HL-60/S4 (cell line): Measurements from ENCODE around the gene NELL2.
"Not testable (repeated sequence)": the region's sequence is repeated elsewhere in the genome, so short reads cannot be mapped to it uniquely, and the experiment has no call there.

ENCODE experiments used
- in situ Hi-C: fragments of 300-500 bp; cut with MboI; formaldehyde crosslinking; loops from 2 replicates; pipeline ENCODE4 v1.14.3; 2022; ENCODE audit warnings: low sequenced_read_pairs

The NELL2 gene

GRCh38 chr12:44697511-44697910 lies 178.6 kb downstream of the NELL2 start:
- in situ Hi-C loops, result no loop called here

GRCh38 chr12:44696542-44696941 lies 179.6 kb downstream of the NELL2 start:
- in situ Hi-C loops, result no loop called here

GRCh38 chr12:44694017-44694416 lies 182.1 kb downstream of the NELL2 start:
- in situ Hi-C loops, result no loop called here

GRCh38 chr12:44689587-44689986 lies 186.5 kb downstream of the NELL2 start:
- in situ Hi-C loops, result no loop called here

- in situ Hi-C loops, result not testable (repeated sequence)
Measured at GRCh38 chr12:44686821-44687432, 189.2 kb downstream of the NELL2 start.

- in situ Hi-C loops, result no loop called here
Measured at GRCh38 chr12:44677724-44678123, 198.4 kb downstream of the NELL2 start.

- in situ Hi-C loops, result no loop called here
Measured at GRCh38 chr12:44674875-44675274, 201.2 kb downstream of the NELL2 start.

- in situ Hi-C loops, result no loop called here
Measured at GRCh38 chr12:44673811-44674210, 202.3 kb downstream of the NELL2 start.

GRCh38 chr12:44672042-44672441 lies 204.1 kb downstream of the NELL2 start:
- in situ Hi-C loops, result no loop called here

GRCh38 chr12:44668443-44668842 lies 207.7 kb downstream of the NELL2 start:
- in situ Hi-C loops, result no loop called here

GRCh38 chr12:44667461-44667860 lies 208.7 kb downstream of the NELL2 start:
- in situ Hi-C loops, result no loop called here

- in situ Hi-C loops, result no loop called here
Measured at GRCh38 chr12:44663291-44663690, 212.8 kb downstream of the NELL2 start.

- in situ Hi-C loops, result no loop called here
Measured at GRCh38 chr12:44655846-44656245, 220.3 kb downstream of the NELL2 start.

- in situ Hi-C loops, result no loop called here
Measured at GRCh38 chr12:44654646-44655639, 221.2 kb downstream of the NELL2 start.

GRCh38 chr12:44653861-44654527 lies 222.1 kb downstream of the NELL2 start:
- in situ Hi-C loops, result no loop called here

GRCh38 chr12:44649693-44650092 lies 226.4 kb downstream of the NELL2 start:
- in situ Hi-C loops, result no loop called here

- in situ Hi-C loops, result no loop called here
Measured at GRCh38 chr12:44647917-44648690, 228.0 kb downstream of the NELL2 start.

GRCh38 chr12:44640427-44641190 lies 235.5 kb downstream of the NELL2 start:
- in situ Hi-C loops, result no loop called here

GRCh38 chr12:44637875-44638274 lies 238.2 kb downstream of the NELL2 start:
- in situ Hi-C loops, result no loop called here

GRCh38 chr12:44628180-44628579 lies 247.9 kb downstream of the NELL2 start:
- in situ Hi-C loops, result no loop called here
